SK-N-SH (cell line): Measurements from ENCODE around the gene CENPVL2. TPM values are rescaled to one million over a fixed set of nuclear protein-coding genes. Genes with fewer than 3 reads are reported as not detected.
"Not testable (repeated sequence)": the region's sequence is repeated elsewhere in the genome, so short reads cannot be mapped to it uniquely, and the experiment has no call there.

Experiments
- CTCF ChIA-PET: fragments of 300-600, 350-600 bp; formaldehyde crosslinking; extraction: SDS; loops from one replicate; lab custom pipeline; 2021; lab: Yijun Ruan, JAX
- POLR2A ChIA-PET: fragments of 350-600 bp; sonication (Branson Sonifier 250); formaldehyde crosslinking; extraction: SDS; loops from one replicate; lab custom pipeline; 2020; ENCODE audit warnings: antibody characterized with exemption, inconsistent platforms; lab: Yijun Ruan, JAX
- DNase-seq: peaks from one replicate; pipeline ENCODE4 v3.0.0; 2012
- H2AFZ ChIP-seq: fragments of 200-600 bp; sonication (generic); 2 replicates; pipeline ENCODE4 v1.8.1; 2016; ENCODE audit warnings: antibody characterized with exemption, mild to moderate bottlenecking, low read depth
- H3F3A ChIP-seq: fragments of 200-600 bp; sonication (generic); replicated peaks from 2 replicates; pipeline ENCODE3; 2016; ENCODE audit warnings: antibody characterized with exemption, mild to moderate bottlenecking; ENCODE audit not compliant: insufficient read depth
- H3K27ac ChIP-seq, 2 experiments: fragments of 200-500 bp in 1 of 2; fragments of 200-600 bp in 1 of 2; sonication (Bioruptor generic) in 1 of 2; sonication (generic), shearing (Covaris generic) in 1 of 2; 2 replicates each; pipeline versions ENCODE4 v1.5.1 to v1.6.1; 2014 to 2016; ENCODE audit warnings: low read depth in 2 of 2, inconsistent platforms in 1 of 2, low read length in 1 of 2, mild to moderate bottlenecking in 1 of 2, mixed read lengths in 1 of 2
- H3K27me3 ChIP-seq: fragments of 200-600 bp; sonication (generic), shearing (Covaris generic); 2 replicates; pipeline ENCODE4 v1.6.1; 2016; ENCODE audit warnings: mixed run types; ENCODE audit not compliant: insufficient read depth
- H3K36me3 ChIP-seq, 2 experiments: fragments of 200-500 bp in 1 of 2; fragments of 200-600 bp in 1 of 2; sonication (Bioruptor generic) in 1 of 2; sonication (generic) in 1 of 2; replicated peaks in 1 of 2; 2 replicates each; pipeline versions ENCODE3 to v1.5.1; 2014 to 2016; ENCODE audit warnings: low read length in 1 of 2, mild to moderate bottlenecking in 1 of 2; ENCODE audit not compliant: insufficient read depth in 2 of 2, control insufficient read depth in 1 of 2
- H3K4me1 ChIP-seq, 2 experiments: fragments of 200-500 bp in 1 of 2; fragments of 200-600 bp in 1 of 2; sonication (Bioruptor generic) in 1 of 2; sonication (generic), shearing (Covaris generic) in 1 of 2; 2 replicates each; pipeline versions ENCODE4 v1.5.1 to v1.6.1; 2014 to 2016; ENCODE audit warnings: low read depth in 1 of 2, low read length in 1 of 2, mixed run types in 1 of 2; ENCODE audit not compliant: insufficient read depth in 2 of 2, control insufficient read depth in 1 of 2
- H3K4me2 ChIP-seq: fragments of 200-600 bp; sonication (generic), shearing (Covaris generic); 2 replicates; pipeline ENCODE4 v1.6.1; 2017; ENCODE audit warnings: mixed run types
- H3K4me3 ChIP-seq, 2 experiments: fragments of 200-500 bp in 1 of 2; fragments of 200-600 bp in 1 of 2; sonication (Bioruptor generic) in 1 of 2; sonication (generic), shearing (Covaris generic) in 1 of 2; 2 replicates each; pipeline versions ENCODE4 v1.5.1 to v1.8.1; 2014 to 2016; ENCODE audit warnings: low read depth in 2 of 2, inconsistent platforms in 1 of 2, low read length in 1 of 2, mild to moderate bottlenecking in 1 of 2, mixed read lengths in 1 of 2, moderate library complexity in 1 of 2
- H3K79me2 ChIP-seq: fragments of 200-600 bp; sonication (generic); 2 replicates; pipeline ENCODE4 v1.8.1; 2017; ENCODE audit warnings: mild to moderate bottlenecking; ENCODE audit not compliant: insufficient read depth
- H3K9ac ChIP-seq: fragments of 200-600 bp; sonication (generic); 2 replicates; pipeline ENCODE4 v1.6.1; 2017; ENCODE audit warnings: mixed run types
- H3K9me2 ChIP-seq: fragments of 200-600 bp; sonication (generic); 2 replicates; pipeline ENCODE4 v1.6.1; 2017; ENCODE audit warnings: mixed run types
- H3K9me3 ChIP-seq: fragments of 200-600 bp; sonication (generic); 2 replicates; pipeline ENCODE4 v1.6.1; 2017; ENCODE audit warnings: mixed run types, mild to moderate bottlenecking, moderate library complexity
- H4K20me1 ChIP-seq: fragments of 200-600 bp; sonication (generic); 2 replicates; pipeline ENCODE4 v1.6.1; 2017; ENCODE audit warnings: mild to moderate bottlenecking, mixed run types; ENCODE audit not compliant: insufficient read depth
- CHD2 ChIP-seq: fragments of 150-350 bp; IDR thresholded peaks from 2 replicates; pipeline ENCODE4 v1.6.1; 2018; ENCODE audit warnings: low read length; ENCODE audit not compliant: partially characterized antibody
- ELF1 ChIP-seq: IDR thresholded peaks from 2 replicates; pipeline ENCODE4 v1.4.0; 2012
- EZH2phosphoT487 ChIP-seq: fragments of 200-600 bp; sonication (generic); IDR thresholded peaks from 2 replicates; pipeline ENCODE4 v1.6.1; 2017; ENCODE audit warnings: low read depth, mixed run types, mild to moderate bottlenecking, antibody characterized with exemption, moderate library complexity, borderline replicate concordance
- FOSL2 ChIP-seq: IDR thresholded peaks from 2 replicates; pipeline ENCODE4 v1.4.0; 2012; ENCODE audit warnings: low read depth, mild to moderate bottlenecking, moderate library complexity, borderline replicate concordance
- FOXM1 ChIP-seq: IDR thresholded peaks from 2 replicates; pipeline ENCODE4 v1.4.0; 2012; ENCODE audit warnings: low read depth, mild to moderate bottlenecking
- GABPA ChIP-seq: IDR thresholded peaks from 2 replicates; pipeline ENCODE4 v1.4.0; 2012; ENCODE audit warnings: low read depth, mild to moderate bottlenecking
- GATA2 ChIP-seq: sonication (generic); formaldehyde crosslinking; IDR thresholded peaks from 2 replicates; pipeline ENCODE4 v1.5.0; 2020; ENCODE audit warnings: mild to moderate bottlenecking, missing genetic modification reagents
- MEF2A ChIP-seq: IDR thresholded peaks from 2 replicates; pipeline ENCODE4 v1.4.0; 2012; ENCODE audit warnings: low read depth, borderline replicate concordance
- NFIC ChIP-seq: IDR thresholded peaks from 2 replicates; pipeline ENCODE4 v1.4.0; 2012; ENCODE audit warnings: borderline replicate concordance
- POLR2AphosphoS5 ChIP-seq: IDR thresholded peaks from 2 replicates; pipeline ENCODE4 v1.6.1; 2012; ENCODE audit warnings: low read depth, low read length
- RAD21 ChIP-seq: IDR thresholded peaks from 2 replicates; pipeline ENCODE4 v1.6.1; 2012; ENCODE audit warnings: mild to moderate bottlenecking, low read length
- RFX5 ChIP-seq: IDR thresholded peaks from 2 replicates; pipeline ENCODE4 v1.6.1; 2012; ENCODE audit warnings: mild to moderate bottlenecking, improper control_type of control experiment, low read length
- RXRA ChIP-seq: IDR thresholded peaks from 2 replicates; pipeline ENCODE4 v1.4.0; 2012; ENCODE audit warnings: low read depth, mild to moderate bottlenecking, borderline replicate concordance
- SIN3A ChIP-seq: IDR thresholded peaks from 2 replicates; pipeline ENCODE4 v1.6.1; 2012; ENCODE audit warnings: low read depth, mild to moderate bottlenecking, low read length, moderate library complexity, borderline replicate concordance
- TCF12 ChIP-seq: IDR thresholded peaks from 2 replicates; pipeline ENCODE4 v1.4.0; 2012
- TEAD4 ChIP-seq: IDR thresholded peaks from 2 replicates; pipeline ENCODE4 v1.4.0; 2012; ENCODE audit warnings: mild to moderate bottlenecking, borderline replicate concordance; ENCODE audit not compliant: insufficient read depth
- YY1 ChIP-seq: IDR thresholded peaks from 2 replicates; pipeline ENCODE4 v1.4.0; 2012; ENCODE audit warnings: low read depth, mild to moderate bottlenecking
- WGBS: methylation state at CpG from one replicate; pipeline ENCODE4 v1.1.6; 2017; ENCODE audit warnings: low lambda C conversion rate; 5-methylcytosine and 5-hydroxymethylcytosine counted together
- polyA plus RNA-seq, 3 experiments: library from polyadenylated mRNA; depleted of rRNA; stranded (reverse); fragments of >200 nt; gene quantifications; 2 replicates each; pipeline ENCODE4 v1.2.3, GENCODE V29; 2012
- TF ChIP-seq, protein P1 (sequence below): fragments of 200-600 bp; sonication (generic); IDR thresholded peaks from 2 replicates; pipeline ENCODE4 v1.6.1; 2017; ENCODE audit warnings: antibody characterized with exemption, mild to moderate bottlenecking, moderate library complexity

CENPVL2 gene
- polyA plus RNA-seq, 1 of the 3 experiments (the other 2 are of a cell fraction) = 0.03 TPM

DNA sequence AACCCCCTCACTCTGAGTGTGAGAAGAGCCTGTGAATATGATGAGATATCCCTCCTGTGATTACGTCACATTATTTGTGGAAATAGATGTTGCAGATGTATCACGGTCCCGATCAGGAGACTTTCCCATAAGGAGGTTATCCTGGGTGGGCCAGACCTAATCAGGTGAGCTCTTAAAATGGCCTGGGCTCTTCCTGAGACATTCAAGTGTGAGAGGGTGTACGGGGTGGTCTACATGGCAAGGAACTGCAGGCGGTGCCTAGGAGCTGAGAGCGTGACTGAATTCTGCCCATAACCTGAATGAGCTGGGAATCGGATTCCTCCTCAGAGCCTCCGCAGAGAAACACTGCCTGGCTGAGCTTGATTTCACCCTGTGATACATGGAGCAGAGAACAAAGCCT lies 14.8 kb upstream of the CENPVL2 start:
- H4K20me1 ChIP-seq = no peaks in the 10 kb centered on the region
- no peak overlapping the region for H3K4me3 ChIP-seq
- ChIA-PET POLR2A (no interaction called here), CTCF (no interaction called here)
- no peaks in the 10 kb centered on the region for H3K79me2 ChIP-seq
- H2AFZ ChIP-seq = no peak overlapping the region
- WGBS = 0% methylated on average over 1 of the region's 8 CpGs
- H3K9me3 ChIP-seq = no peaks in the 10 kb centered on the region
- H3K27ac ChIP-seq = no peak overlapping the region
- H3K9ac ChIP-seq = no peak overlapping the region
- no peaks in the 10 kb centered on the region for H3K9me2 ChIP-seq
- no peaks in the 10 kb centered on the region for H3K36me3 ChIP-seq
- no peak for TF ChIP-seq TCF12
- no peak for TF ChIP-seq ELF1
- TF ChIP-seq RAD21 = no peak
- no peak for TF ChIP-seq GABPA
- TF ChIP-seq FOXM1 = no peak
- TF ChIP-seq SIN3A = no peak
- TF ChIP-seq FOSL2 = no peak
- TF ChIP-seq, protein P1, sequence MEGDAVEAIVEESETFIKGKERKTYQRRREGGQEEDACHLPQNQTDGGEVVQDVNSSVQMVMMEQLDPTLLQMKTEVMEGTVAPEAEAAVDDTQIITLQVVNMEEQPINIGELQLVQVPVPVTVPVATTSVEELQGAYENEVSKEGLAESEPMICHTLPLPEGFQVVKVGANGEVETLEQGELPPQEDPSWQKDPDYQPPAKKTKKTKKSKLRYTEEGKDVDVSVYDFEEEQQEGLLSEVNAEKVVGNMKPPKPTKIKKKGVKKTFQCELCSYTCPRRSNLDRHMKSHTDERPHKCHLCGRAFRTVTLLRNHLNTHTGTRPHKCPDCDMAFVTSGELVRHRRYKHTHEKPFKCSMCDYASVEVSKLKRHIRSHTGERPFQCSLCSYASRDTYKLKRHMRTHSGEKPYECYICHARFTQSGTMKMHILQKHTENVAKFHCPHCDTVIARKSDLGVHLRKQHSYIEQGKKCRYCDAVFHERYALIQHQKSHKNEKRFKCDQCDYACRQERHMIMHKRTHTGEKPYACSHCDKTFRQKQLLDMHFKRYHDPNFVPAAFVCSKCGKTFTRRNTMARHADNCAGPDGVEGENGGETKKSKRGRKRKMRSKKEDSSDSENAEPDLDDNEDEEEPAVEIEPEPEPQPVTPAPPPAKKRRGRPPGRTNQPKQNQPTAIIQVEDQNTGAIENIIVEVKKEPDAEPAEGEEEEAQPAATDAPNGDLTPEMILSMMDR = no peak
- no peak for TF ChIP-seq EZH2phosphoT487
- no peak for TF ChIP-seq YY1
- no peak for TF ChIP-seq CHD2
- no peak for TF ChIP-seq TEAD4
- no peak for TF ChIP-seq NFIC
- no peak for TF ChIP-seq POLR2AphosphoS5
- TF ChIP-seq RXRA = no peak
- no peak for TF ChIP-seq MEF2A
- TF ChIP-seq RFX5 = no peak
- no peak for TF ChIP-seq GATA2 (CRISPR knock-in tag)
- no peak for DNase-seq
- no peaks in the 10 kb centered on the region for H3F3A ChIP-seq
- H3K4me1 ChIP-seq = no peaks in the 10 kb centered on the region
- H3K27me3 ChIP-seq = peaks cover 6% of the 10 kb centered on the region; the same call in 1 of the 2 replicates
- no peak overlapping the region for H3K4me2 ChIP-seq

DNA sequence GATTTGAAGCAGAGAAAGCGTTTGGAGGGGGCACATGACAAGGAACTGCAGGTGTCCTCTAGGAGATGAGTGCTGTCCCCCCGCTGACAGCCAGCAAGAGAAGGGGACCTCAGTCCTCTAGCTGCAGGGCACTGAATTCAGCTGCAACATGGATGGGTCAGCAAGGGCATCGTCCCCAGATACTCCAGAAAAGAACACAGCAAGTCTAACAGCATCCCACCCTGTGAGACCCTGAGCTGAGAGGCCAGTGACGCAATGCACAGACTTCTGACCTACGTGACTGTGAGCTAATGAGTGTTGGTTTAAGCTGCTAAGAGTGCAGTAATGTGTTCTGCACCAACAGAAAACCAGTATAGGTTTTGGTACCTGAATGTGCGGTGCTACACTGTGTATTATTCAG lies 11.6 kb upstream of the CENPVL2 start:
- WGBS = 10% methylated on average over 6 of the region's 6 CpGs
- POLR2A ChIA-PET = no interaction called here
- Histone ChIP-seq H3K4me3 (no peak overlapping the region), H3K4me2 (no peak overlapping the region), H3K36me3 (no peaks in the 10 kb centered on the region), H3K27me3 (peaks cover 6% of the 10 kb centered on the region; the same call in 1 of the 2 replicates), H3K9ac (no peak overlapping the region), H3K9me2 (no peaks in the 10 kb centered on the region), H3K27ac (no peak overlapping the region), H3K79me2 (no peaks in the 10 kb centered on the region), H2AFZ (no peak overlapping the region), H4K20me1 (no peaks in the 10 kb centered on the region), H3K9me3 (no peaks in the 10 kb centered on the region), H3K4me1 (no peaks in the 10 kb centered on the region), H3F3A (no peaks in the 10 kb centered on the region)
- no peak for DNase-seq
- TF ChIP-seq NFIC = no peak
- CTCF ChIA-PET = no interaction called here

DNA sequence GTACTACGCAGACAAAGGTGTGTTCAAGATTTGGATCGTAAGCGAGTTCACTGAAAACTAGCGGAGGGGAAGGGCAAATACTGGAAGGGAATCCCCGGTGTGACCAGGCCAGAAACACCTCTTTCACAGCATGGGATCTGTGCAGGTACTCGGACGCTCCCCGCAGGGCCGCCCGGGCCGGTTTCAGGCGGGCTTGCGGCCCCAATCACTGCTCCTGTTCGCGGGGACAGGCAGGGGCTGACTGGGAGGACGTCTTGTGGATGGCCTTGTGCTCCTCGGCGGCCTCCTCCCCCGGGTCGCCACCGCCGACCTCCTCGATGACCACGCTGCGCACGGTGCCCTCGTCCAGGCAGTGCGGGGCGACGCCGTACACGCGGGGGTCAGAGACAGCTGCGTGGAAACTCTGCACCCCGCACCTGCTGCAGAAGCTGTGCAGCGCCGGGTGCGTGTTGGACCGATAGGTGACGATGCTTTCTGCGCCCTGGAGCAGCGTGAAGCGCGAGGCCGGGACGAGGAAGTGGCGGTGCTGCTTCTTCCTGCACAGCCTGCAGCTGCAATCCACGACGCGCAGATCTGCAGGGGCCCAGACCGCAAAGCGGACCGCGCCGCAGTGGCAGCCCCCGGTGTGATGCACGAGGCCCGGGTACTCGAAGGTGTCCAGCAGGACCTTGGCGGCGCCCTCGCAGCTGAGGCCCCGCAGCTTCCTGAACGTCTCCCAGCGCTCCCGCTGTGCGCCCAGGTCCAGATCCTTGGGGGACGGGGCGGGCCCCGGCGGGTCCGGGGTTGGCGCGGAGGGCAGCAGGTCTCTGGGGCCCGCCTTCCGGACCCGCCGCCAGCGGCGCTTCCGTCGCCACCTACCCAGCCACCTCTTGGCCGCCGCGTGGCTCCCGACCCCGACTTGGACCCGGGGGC lies 567 bp downstream of the CENPVL2 start:
- H2AFZ ChIP-seq, H3F3A ChIP-seq, H3K9ac ChIP-seq, H3K9me2 ChIP-seq, H3K4me3 ChIP-seq, H3K79me2 ChIP-seq, H3K4me1 ChIP-seq, H4K20me1 ChIP-seq, H3K9me3 ChIP-seq, H3K27ac ChIP-seq, CTCF ChIA-PET, H3K4me2 ChIP-seq, H3K36me3 ChIP-seq, DNase-seq, H3K27me3 ChIP-seq, POLR2A ChIA-PET: not testable (repeated sequence)
- no CpG with 5 or more reads among the region's 88 CpGs for WGBS
